Panc1 (cell line): ENCODE data around the gene PSAP. TPM values are rescaled to one million over a fixed set of nuclear protein-coding genes. Genes with fewer than 3 reads are reported as not detected.

ENCODE experiments used
- ATAC-seq: fragments of 200-7000 bp; cut with Tn5 transposase; 2 replicates; pipeline ENCODE4 v1.9.1; 2020; ENCODE audit warnings: mild to moderate bottlenecking, moderate library complexity
- BruUV-seq: library from RNA; stranded (reverse); fragments of 400-500 nt; replicated peaks from 2 replicates; lab custom pipeline; 2021; lab: Mats Ljungman, UMichigan
- CTCF ChIA-PET: fragments of 300-600 bp; sonication (Branson Sonifier 250); formaldehyde crosslinking; loops from one replicate; lab custom pipeline; 2022; ENCODE audit warnings: antibody characterized with exemption; lab: Charles Lee
- POLR2A ChIA-PET: fragments of 300-600 bp; sonication (Branson Sonifier 250); formaldehyde crosslinking; loops from one replicate; lab custom pipeline; 2022; ENCODE audit warnings: antibody characterized with exemption; lab: Charles Lee
- DNase-seq: peaks from one replicate; pipeline ENCODE4 v3.0.0-alpha.2; 2010; ENCODE audit warnings: low read depth, low spot score
- H3K27ac ChIP-seq: 2 replicates; pipeline ENCODE4 v1.5.1; 2011; ENCODE audit warnings: mild to moderate bottlenecking, low read length, inconsistent platforms
- H3K27me3 ChIP-seq: fragments of 200-500 bp; sonication (Bioruptor generic); 2 replicates; pipeline ENCODE4 v1.6.0; 2014; ENCODE audit warnings: low read length, inconsistent platforms; ENCODE audit not compliant: control insufficient read depth, insufficient read depth
- H3K36me3 ChIP-seq: fragments of 200-500 bp; sonication (Bioruptor generic); 2 replicates; pipeline ENCODE4 v1.5.1; 2014; ENCODE audit warnings: inconsistent platforms, mild to moderate bottlenecking, low read length, moderate library complexity; ENCODE audit not compliant: control insufficient read depth, insufficient read depth
- H3K4me1 ChIP-seq: 2 replicates; pipeline ENCODE4 v1.5.1; 2011; ENCODE audit warnings: inconsistent platforms, mild to moderate bottlenecking, low read length, moderate library complexity; ENCODE audit not compliant: control insufficient read depth, insufficient read depth
- H3K4me3 ChIP-seq, 2 experiments: 2 replicates each; pipeline ENCODE4 v1.5.1; 2011 to 2012; ENCODE audit warnings: low read depth in 2 of 2, low read length in 2 of 2, mild to moderate bottlenecking in 2 of 2, inconsistent platforms in 1 of 2, moderate library complexity in 1 of 2
- H3K9me3 ChIP-seq: fragments of 200-500 bp; sonication (Bioruptor generic); 2 replicates; pipeline ENCODE4 v1.5.1; 2014; ENCODE audit warnings: low read depth, mild to moderate bottlenecking, inconsistent platforms, low read length, moderate library complexity; ENCODE audit not compliant: control insufficient read depth, insufficient read depth
- CTCF ChIP-seq: fragments of 450-650 bp; IDR thresholded peaks from 2 replicates; pipeline ENCODE4 v1.5.1; 2017; ENCODE audit warnings: mild to moderate bottlenecking
- POLR2AphosphoS5 ChIP-seq: IDR thresholded peaks from 2 replicates; pipeline ENCODE4 v1.6.1; 2012; ENCODE audit warnings: mild to moderate bottlenecking, low read depth, low read length, moderate library complexity
- REST ChIP-seq, 2 experiments: IDR thresholded peaks; 2 replicates each; pipeline ENCODE4 v1.6.1; 2011 to 2012; ENCODE audit warnings: low read depth in 2 of 2, control low read depth in 1 of 2, low read length in 1 of 2, mild to moderate bottlenecking in 1 of 2, moderate library complexity in 1 of 2; ENCODE audit not compliant: insufficient read depth in 1 of 2
- SIN3A ChIP-seq: IDR thresholded peaks from 2 replicates; pipeline ENCODE4 v1.6.1; 2012; ENCODE audit warnings: low read depth, mild to moderate bottlenecking, low read length, moderate library complexity, borderline replicate concordance; ENCODE audit not compliant: insufficient read depth
- TCF7L2 ChIP-seq: IDR thresholded peaks from 2 replicates; pipeline ENCODE4 v1.6.1; 2011; ENCODE audit warnings: mild to moderate bottlenecking, low read depth, low read length, inconsistent platforms
- in situ Hi-C: cut with HindIII; loops from 2 replicates; pipeline ENCODE4 v1.10.0; 2016; ENCODE audit warnings: low sequenced_read_pairs, low pct_unique_long_range_greater_than_20kb
- intact Hi-C: fragments of 100-400 bp; cut with micrococcal nuclease; formaldehyde crosslinking; loops from one replicate; pipeline ENCODE4 v1.10.0; 2022; ENCODE audit not compliant: unreplicated experiment
- total RNA-seq: library from RNA; stranded (reverse); gene quantifications from one replicate; pipeline ENCODE4 v1.2.1, GENCODE V29; 2021; ENCODE audit not compliant: unreplicated experiment

The PSAP gene
- total RNA-seq, 1 experiment from 2014 or later: 3,649 TPM

- no peak for DNase-seq
- ChIA-PET POLR2A (no interaction called here), CTCF (no interaction called here)
- Histone ChIP-seq H3K27me3 (no peaks in the 10 kb centered on the region), H3K9me3 (no peaks in the 10 kb centered on the region), H3K27ac (no peak overlapping the region), H3K4me3 (no peak overlapping the region), H3K4me1 (no peaks in the 10 kb centered on the region), H3K36me3 (no peaks in the 10 kb centered on the region)
- peak; percentile 31; the same call in 1 of the 2 replicates for ATAC-seq
- in situ Hi-C loops: no loop called here
- BruUV-seq: no TSS peak
- intact Hi-C loops: no loop called here
- TF ChIP-seq CTCF (no peak), SIN3A (no peak), REST (IDR thresholded peaks at IDR 0.05; ENCODE audit: insufficient read depth in 1 of 2, low read depth in 2 of 2, low read length in 1 of 2) (no peak), POLR2AphosphoS5 (no peak), TCF7L2 (no peak)
These were observed 61.2 kb downstream of the PSAP start for GRCh38 chr10:71789871-71790270.

GRCh38 chr10:71788954-71789353 lies 62.1 kb downstream of the PSAP start:
- ATAC-seq: no peak
- ChIA-PET CTCF (no interaction called here), POLR2A (no interaction called here)
- TF ChIP-seq CTCF (no peak), SIN3A (no peak), TCF7L2 (no peak), POLR2AphosphoS5 (no peak), REST (IDR thresholded peaks at IDR 0.05; ENCODE audit: insufficient read depth in 1 of 2, low read depth in 2 of 2, low read length in 1 of 2) (no peak)
- Histone ChIP-seq H3K4me1 (no peaks in the 10 kb centered on the region), H3K9me3 (no peaks in the 10 kb centered on the region), H3K4me3 (no peak overlapping the region), H3K27ac (no peak overlapping the region), H3K27me3 (no peaks in the 10 kb centered on the region), H3K36me3 (no peaks in the 10 kb centered on the region)
- in situ Hi-C loops (no loop called here), intact Hi-C loops (no loop called here)
- DNase-seq: no peak
- no TSS peak for BruUV-seq
